Calu3 (cell line): ENCODE data around the gene KRTAP10-4. TPM values are rescaled to one million over a fixed set of nuclear protein-coding genes. Genes with fewer than 3 reads are reported as not detected.
"Not testable (repeated sequence)": the region's sequence is repeated elsewhere in the genome, so short reads cannot be mapped to it uniquely, and the experiment has no call there.

Experiments
- BruUV-seq: library from RNA; stranded (reverse); fragments of 400-500 nt; replicated peaks from 2 replicates; lab custom pipeline; 2021; lab: Mats Ljungman, UMichigan
- CTCF ChIA-PET: fragments of 300-600 bp; sonication (Branson Sonifier 250); formaldehyde crosslinking; loops from one replicate; lab custom pipeline; 2022; ENCODE audit warnings: antibody characterized with exemption; lab: Charles Lee
- DNase-seq: peaks from one replicate; pipeline ENCODE4 v3.0.0; 2022
- H3K27ac Mint-ChIP-seq: one replicate; pipeline ENCODE4 v1.8.0; 2022; ENCODE audit warnings: mixed read lengths; ENCODE audit not compliant: unreplicated experiment
- H3K27me3 Mint-ChIP-seq: one replicate; pipeline ENCODE4 v1.8.0; 2022; ENCODE audit warnings: mixed read lengths; ENCODE audit not compliant: unreplicated experiment
- H3K36me3 Mint-ChIP-seq: one replicate; pipeline ENCODE4 v1.8.0; 2022; ENCODE audit warnings: mild to moderate bottlenecking, moderate library complexity, mixed read lengths; ENCODE audit not compliant: insufficient read depth, unreplicated experiment
- H3K4me1 Mint-ChIP-seq: one replicate; pipeline ENCODE4 v1.8.0; 2022; ENCODE audit warnings: mild to moderate bottlenecking, low read depth, mixed read lengths; ENCODE audit not compliant: unreplicated experiment
- H3K4me3 Mint-ChIP-seq: one replicate; pipeline ENCODE4 v1.8.0; 2022; ENCODE audit warnings: mild to moderate bottlenecking, low read depth, moderate library complexity, mixed read lengths; ENCODE audit not compliant: unreplicated experiment
- H3K9me3 Mint-ChIP-seq: one replicate; pipeline ENCODE4 v1.8.0; 2022; ENCODE audit warnings: low read depth, mixed read lengths; ENCODE audit not compliant: unreplicated experiment
- CTCF ChIP-seq: fragments of 200-600 bp; IDR thresholded peaks from one replicate; pipeline ENCODE4 v1.8.0; 2022; ENCODE audit warnings: antibody characterized with exemption; ENCODE audit not compliant: unreplicated experiment
- intact Hi-C: fragments of 100-400 bp; cut with micrococcal nuclease; formaldehyde crosslinking; loops from one replicate; pipeline ENCODE4 v1.10.0; 2022; ENCODE audit not compliant: unreplicated experiment
- total RNA-seq: library from RNA; stranded (reverse); gene quantifications from 2 replicates; pipeline ENCODE4 v1.2.3, GENCODE V29; 2022

Gene KRTAP10-4
- total RNA-seq, 1 experiment from 2014 or later: not detected

- peaks cover 97% of the 10 kb centered on the region for H3K27me3 Mint-ChIP-seq
- intact Hi-C loops: no loop called here
- no peak overlapping the region for H3K27ac Mint-ChIP-seq
- TF ChIP-seq CTCF: no peak
- H3K36me3 Mint-ChIP-seq: peaks cover 5% of the 10 kb centered on the region
- no TSS peak for BruUV-seq
- DNase-seq: no peak
- CTCF ChIA-PET: no interaction called here
- H3K4me1 Mint-ChIP-seq: no peaks in the 10 kb centered on the region
- no peaks in the 10 kb centered on the region for H3K9me3 Mint-ChIP-seq
- no peak overlapping the region for H3K4me3 Mint-ChIP-seq
These were observed 22.7 kb downstream of the KRTAP10-4 start for GRCh38 chr21:44596068-44596725.

GRCh38 chr21:44598061-44598460, 24.5 kb downstream of the KRTAP10-4 start:
- no peaks in the 10 kb centered on the region for H3K36me3 Mint-ChIP-seq
- H3K27me3 Mint-ChIP-seq: peaks cover 89% of the 10 kb centered on the region
- intact Hi-C loops: no loop called here
- DNase-seq: no peak
- no TSS peak for BruUV-seq
- H3K27ac Mint-ChIP-seq: no peak overlapping the region
- TF ChIP-seq CTCF: no peak
- H3K4me3 Mint-ChIP-seq: no peak overlapping the region
- no peaks in the 10 kb centered on the region for H3K4me1 Mint-ChIP-seq
- no peaks in the 10 kb centered on the region for H3K9me3 Mint-ChIP-seq
- CTCF ChIA-PET: no interaction called here

GRCh38 chr21:44599264-44600029, 25.9 kb downstream of the KRTAP10-4 start:
- H3K27me3 Mint-ChIP-seq: peaks cover 81% of the 10 kb centered on the region
- no peak for DNase-seq
- no peak for TF ChIP-seq CTCF
- BruUV-seq: no TSS peak
- no peak overlapping the region for H3K4me3 Mint-ChIP-seq
- H3K9me3 Mint-ChIP-seq: no peaks in the 10 kb centered on the region
- no peak overlapping the region for H3K27ac Mint-ChIP-seq
- no peaks in the 10 kb centered on the region for H3K36me3 Mint-ChIP-seq
- H3K4me1 Mint-ChIP-seq: no peaks in the 10 kb centered on the region
- intact Hi-C loops: no loop called here
- CTCF ChIA-PET: no interaction called here

GRCh38 chr21:44600118-44600978, 26.8 kb downstream of the KRTAP10-4 start, which contains the start of gene KRTAP10-7:
Gene KRTAP10-7 (plus strand): TSS chr21:44600597. CDS start chr21:44600622, 25 bp downstream.
- H3K9me3 Mint-ChIP-seq, H3K4me1 Mint-ChIP-seq, H3K27ac Mint-ChIP-seq, intact Hi-C loops, H3K4me3 Mint-ChIP-seq, DNase-seq, H3K36me3 Mint-ChIP-seq, BruUV-seq, CTCF ChIA-PET: not testable (repeated sequence)
- H3K27me3 Mint-ChIP-seq: peaks cover 81% of the 10 kb centered on the region

GRCh38 chr21:44601091-44601490, 27.6 kb downstream of the KRTAP10-4 start:
- H3K27ac Mint-ChIP-seq, intact Hi-C loops, H3K9me3 Mint-ChIP-seq, CTCF ChIA-PET, H3K4me3 Mint-ChIP-seq, DNase-seq, H3K4me1 Mint-ChIP-seq, H3K36me3 Mint-ChIP-seq, BruUV-seq: not testable (repeated sequence)
- H3K27me3 Mint-ChIP-seq: peaks cover 80% of the 10 kb centered on the region
